ENCODE data around the gene ZBTB46.
"Not testable (repeated sequence)": the region's sequence is repeated elsewhere in the genome, so short reads cannot be mapped to it uniquely, and the experiment has no call there.

Gene ZBTB46

DNA sequence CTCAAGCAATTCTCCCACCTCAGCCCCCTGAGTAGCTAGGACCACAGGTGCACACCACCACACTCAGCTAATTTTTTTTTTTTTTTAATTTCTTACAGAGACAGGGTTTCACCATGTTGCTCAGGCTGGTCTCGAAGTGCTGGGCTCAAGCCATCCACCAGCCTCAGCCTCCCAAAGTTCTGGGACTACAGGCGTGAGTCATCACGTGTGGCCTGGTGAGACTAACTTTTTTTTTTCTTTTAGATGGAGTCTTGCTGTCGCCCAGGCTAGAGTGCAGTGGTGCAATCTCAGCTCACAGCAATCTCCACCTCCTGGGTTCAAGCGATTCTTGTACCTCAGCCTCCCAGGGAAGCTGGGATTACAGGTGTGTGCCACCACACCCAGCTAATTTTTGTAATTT is 31.9 kb downstream of the ZBTB46 start:
- H3K27ac ChIP-seq, H3K4me3 ChIP-seq: not testable (repeated sequence)

- H3K27ac ChIP-seq, H3K4me3 ChIP-seq: not testable (repeated sequence)
Observed at GRCh38 chr20:63797175-63797574, 33.9 kb downstream of the ZBTB46 start.

- Histone ChIP-seq H3K4me3 (no peak overlapping the region), H3K27ac (no peak overlapping the region)
Observed at GRCh38 chr20:63795178-63795830, 35.8 kb downstream of the ZBTB46 start.

DNA sequence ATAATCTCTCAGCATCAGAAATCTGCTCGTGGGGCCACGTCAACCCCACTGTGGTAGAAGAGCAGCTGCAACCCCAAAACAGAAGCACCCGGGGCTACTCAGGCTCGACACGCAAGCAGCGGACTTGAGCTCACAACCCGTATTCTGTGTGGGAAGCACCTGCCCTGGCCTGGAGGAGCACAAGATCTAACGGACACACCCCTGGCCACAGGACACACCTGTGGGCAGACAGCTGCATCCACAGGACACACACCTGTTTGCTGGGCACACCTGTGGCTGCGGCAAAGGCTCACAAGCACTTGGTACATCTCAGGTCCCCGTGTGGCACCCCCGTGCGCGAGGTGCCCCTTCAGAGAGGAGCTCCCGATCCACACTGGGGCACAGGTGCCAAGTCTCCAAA is 36.5 kb downstream of the ZBTB46 start:
- no peak overlapping the region for H3K4me3 ChIP-seq
- no peak overlapping the region for H3K27ac ChIP-seq

GRCh38 chr20:63792866-63793265 is 38.2 kb downstream of the ZBTB46 start:
- Histone ChIP-seq H3K27ac (no peak overlapping the region), H3K4me3 (no peak overlapping the region)

DNA sequence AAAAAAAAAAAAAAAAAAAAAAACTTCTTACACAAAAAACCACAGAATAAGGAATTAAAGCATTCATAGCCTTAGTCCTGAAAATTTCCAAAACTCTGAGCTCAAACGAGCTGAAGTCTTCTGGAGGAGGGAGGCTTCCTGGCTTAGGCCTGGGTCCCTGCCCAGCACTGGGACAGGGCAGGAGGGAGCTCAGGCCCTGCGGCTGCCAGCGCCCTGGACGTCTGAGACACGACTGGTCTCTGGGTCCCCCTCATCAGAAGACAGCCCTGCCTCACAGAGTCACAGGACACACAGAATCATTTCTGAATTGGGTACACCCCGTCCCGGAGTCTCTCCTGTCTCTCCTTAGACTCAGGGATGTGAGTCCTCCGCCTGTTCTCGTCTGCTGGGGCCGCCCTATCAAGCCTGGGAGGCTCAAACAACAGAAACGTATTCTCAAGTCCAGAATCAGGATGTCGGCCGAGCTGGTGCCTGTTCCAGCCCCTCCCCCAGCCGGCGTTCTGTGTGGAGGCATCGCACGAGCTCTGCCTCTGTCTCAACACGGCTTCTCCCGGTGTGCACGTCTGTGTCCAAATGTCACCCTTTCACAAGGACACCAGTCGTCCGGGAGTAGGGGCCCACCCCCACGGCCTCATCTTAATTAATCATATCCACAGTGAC is 39.4 kb downstream of the ZBTB46 start:
- Histone ChIP-seq H3K4me3 (no peak overlapping the region), H3K27ac (no peak overlapping the region)

DNA sequence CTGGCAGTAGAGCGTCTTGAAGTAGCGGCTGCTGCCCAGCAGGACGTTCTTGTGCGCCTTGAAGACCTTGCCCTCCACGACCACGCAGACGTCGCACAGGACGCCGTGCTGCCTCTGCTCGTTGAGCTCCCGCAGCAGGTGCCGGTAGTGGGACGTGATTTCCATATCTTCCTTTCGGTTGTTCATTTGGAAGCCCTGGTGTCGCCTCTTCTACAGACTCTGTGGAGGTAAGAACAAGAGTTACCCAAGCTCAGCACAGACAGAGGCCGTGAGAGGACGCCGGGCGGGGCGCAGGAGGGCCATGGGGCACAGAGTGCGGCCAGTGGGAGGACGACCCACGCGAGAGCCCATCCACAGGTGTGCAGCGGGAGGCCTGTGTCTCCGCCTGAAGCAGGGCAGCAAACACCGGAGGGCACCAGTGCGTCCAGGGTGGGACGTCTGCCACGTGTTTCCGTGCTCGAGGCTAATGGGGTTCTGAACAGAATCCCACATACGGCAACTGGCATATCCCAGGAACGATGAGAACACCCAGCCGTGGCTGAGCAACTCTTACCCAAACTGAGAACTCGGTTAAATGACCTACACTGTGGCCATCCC is 40.4 kb downstream of the ZBTB46 start:
- no peak overlapping the region for H3K4me3 ChIP-seq
- no peak overlapping the region for H3K27ac ChIP-seq

DNA sequence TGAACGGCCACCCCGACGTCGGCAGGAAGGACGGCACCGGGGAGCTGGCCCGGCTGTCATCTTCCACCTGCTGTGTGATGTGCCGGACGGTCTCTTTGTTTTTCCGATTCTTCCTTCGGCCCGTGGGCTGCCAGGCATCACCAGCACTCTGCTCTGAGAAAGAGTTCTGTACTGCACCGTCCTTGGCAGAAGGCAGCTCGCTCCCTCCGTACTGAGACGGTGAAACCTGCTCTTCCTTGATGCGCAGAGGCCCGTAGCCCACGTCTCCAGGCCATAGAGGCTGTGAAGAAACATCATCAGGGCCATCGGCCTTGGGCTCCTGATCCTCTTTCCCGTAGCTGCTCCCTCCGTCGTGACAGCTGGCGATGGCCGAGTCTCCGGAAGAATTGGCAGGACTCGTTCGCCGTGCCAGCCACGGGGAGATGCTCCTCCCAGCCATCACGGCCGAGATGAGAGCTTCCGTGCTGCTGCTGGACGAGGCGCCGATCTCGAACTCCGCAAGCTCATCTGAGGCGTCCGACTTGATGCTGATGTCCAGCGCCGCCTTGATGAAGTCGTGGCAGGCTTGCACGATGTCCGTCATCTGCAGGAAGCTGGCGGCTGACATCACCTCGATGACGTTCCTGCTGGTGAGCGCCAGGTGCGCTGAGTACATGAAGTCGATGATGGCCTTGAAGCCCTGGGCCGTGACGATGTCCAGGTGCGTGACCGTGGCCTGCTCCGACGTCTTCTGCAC is 41.1 kb downstream of the ZBTB46 start:
- Histone ChIP-seq H3K27ac (no peak overlapping the region), H3K4me3 (no peak overlapping the region)

- H3K4me3 ChIP-seq: no peak overlapping the region
- H3K27ac ChIP-seq: no peak overlapping the region
Observed at GRCh38 chr20:63787749-63788148, 43.3 kb downstream of the ZBTB46 start.

DNA sequence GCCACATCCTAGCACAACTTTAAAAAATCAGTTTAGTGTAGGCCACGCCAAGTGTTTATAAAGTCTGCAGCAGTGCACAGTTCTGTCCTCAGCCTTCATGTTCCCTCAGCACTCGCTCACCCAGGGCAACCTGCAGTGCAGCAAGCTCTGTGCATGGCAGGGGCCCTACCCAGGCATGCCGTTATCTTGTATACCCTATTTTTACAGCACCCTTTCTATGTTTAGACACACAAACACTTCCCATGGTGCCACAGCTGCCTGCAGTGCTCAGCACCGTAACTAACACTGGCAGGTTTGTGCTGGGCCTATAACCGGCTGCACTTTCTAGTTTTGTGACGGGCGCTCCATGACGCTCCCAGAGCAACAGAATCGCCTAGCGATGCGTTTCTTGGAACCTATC is 43.8 kb downstream of the ZBTB46 start:
- Histone ChIP-seq H3K4me3 (no peak overlapping the region), H3K27ac (no peak overlapping the region)

DNA sequence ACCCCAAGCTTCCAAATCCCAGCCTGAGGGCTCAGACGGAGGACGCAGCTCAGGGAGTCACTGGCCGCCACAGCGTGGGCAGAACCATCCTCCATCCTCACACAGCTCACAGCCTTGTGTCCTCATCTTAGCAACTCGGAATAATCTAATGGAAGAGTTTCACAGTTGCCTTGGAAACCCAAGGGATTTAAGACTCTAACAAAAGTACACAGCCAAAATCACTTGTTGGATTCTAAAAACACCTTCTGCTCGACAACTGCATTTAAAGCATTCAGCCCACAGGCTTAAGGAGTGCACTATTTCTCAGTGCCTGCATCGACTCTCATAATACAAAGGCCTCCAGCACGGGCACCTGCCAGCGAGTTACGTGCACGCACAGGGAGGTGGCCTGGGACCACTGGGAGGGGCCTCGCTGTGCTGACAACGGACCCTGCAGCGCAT is 45.4 kb downstream of the ZBTB46 start:
- Histone ChIP-seq H3K27ac (no peak overlapping the region), H3K4me3 (no peak overlapping the region)

DNA sequence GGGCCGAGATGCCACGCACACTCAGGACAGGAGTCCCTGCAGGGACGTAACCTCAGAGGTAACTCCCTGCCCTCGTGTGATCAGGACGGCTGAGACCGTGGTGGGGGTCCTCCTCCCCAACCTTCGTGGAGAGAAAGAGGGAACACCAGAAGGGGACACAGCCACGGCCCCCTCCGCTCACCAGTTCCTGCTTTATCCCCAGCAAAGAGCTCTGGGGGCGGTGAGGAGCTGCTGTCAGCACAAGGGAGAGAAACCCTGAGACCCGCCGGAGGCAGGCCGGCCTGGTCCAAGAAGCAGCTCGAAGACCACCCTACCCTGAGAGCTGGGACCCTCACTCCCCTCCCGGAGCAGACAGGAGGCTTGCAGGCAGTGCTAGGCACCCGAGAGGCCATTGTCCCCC is 47.1 kb downstream of the ZBTB46 start:
- no peak overlapping the region for H3K4me3 ChIP-seq
- no peak overlapping the region for H3K27ac ChIP-seq

DNA sequence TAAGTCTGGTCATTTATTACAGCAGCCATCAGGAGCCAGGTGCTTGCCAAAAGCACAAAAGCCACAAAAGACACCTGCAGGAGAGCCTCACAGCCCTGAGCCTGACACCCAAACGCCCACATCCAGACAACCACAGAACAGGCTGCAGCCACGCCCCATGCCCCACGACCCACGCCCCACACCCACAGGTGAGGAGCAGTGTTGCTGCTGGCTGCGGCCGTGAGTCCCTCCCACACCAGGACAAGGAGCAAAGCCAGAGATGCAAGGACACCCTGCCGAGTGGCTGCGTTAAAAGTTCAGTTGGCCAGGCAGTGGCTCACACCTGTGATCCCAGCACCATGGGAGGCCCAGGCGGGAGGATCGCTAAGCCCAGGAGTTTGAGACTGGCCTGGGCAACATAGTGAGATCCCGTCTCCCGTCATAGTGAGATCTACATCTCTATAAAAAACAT is 48.5 kb downstream of the ZBTB46 start:
- no peak overlapping the region for H3K4me3 ChIP-seq

DNA sequence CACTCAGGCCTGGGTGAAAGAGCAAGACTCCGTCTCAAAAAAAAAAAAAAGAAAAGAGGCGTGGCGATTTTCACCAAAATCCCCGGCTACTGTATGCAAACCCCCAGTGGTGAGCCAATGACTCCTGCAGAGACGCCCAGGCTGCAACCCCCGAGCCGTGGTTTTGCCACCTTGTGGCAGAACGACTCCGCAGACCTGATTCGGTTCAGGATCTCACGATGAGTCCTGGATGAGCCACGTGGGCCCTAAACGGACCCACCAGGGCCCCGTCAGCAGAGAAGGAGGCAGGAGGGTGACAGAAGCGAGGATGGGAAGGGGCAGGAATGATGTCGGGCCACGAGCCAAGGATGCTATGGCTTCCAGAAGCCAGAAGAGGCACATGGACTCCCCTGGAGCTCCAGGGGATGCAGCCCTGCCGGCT is 49.0 kb downstream of the ZBTB46 start:
- no peak overlapping the region for H3K27ac ChIP-seq
- H3K4me3 ChIP-seq: no peak overlapping the region

More for the DNA sequence above, 48.5 kb downstream of the ZBTB46 start:
- no peak overlapping the region for H3K27ac ChIP-seq

DNA sequence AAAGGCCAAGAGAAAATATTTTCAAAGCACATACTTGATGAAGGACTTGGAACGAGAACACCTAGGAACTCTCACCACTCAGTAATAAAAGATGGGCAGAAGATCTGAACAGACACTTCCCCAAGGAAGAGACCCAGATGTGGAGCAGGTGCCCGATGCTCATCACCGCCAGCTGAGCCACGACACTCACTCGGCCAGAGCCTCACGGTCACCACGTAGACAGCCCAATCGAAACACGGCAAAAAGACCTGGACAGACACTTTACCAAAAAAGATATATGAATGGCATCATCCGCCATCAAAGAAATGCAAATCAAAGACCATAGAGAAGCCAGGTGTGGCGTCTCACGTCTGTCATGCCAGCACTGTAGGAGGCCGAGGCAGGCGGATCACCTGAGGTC is 49.9 kb downstream of the ZBTB46 start:
- Histone ChIP-seq H3K4me3 (no peak overlapping the region), H3K27ac (no peak overlapping the region)

- Histone ChIP-seq H3K4me3 (no peak overlapping the region), H3K27ac (no peak overlapping the region)
Observed at GRCh38 chr20:63778857-63779256, 52.2 kb downstream of the ZBTB46 start.

DNA sequence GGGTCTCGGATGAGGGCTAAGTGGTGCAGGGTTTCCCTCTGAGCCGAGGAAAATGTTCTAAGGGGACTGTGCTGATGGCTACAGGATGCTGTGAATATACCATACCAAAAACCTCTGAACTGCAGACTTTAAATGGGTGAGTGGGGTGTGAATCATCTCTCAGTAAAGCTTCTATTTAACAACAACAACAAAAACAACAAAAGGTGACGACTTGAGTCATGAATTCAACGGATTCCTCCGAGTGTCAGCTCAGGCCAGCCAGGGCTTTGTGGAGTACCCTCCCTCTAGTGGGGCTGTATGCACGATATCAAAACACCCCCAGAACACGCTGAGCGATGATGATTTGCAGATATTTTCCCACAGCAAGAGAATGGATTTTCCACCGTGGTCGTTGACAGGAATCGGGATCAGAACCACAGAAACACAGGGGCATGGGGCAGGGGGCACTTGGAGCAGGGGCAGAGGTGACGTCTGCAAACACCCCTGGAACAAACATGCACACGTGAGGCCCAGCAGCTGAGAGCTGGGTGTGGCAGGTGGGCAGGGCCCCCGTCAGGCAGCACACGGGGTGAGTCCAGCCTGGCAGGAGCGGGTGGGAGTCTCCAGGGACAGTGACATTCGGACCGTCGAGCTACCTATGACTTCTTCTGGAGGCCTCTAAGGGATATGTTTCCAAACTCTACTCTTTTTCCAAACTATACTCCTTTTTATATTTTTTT is 52.9 kb downstream of the ZBTB46 start:
- no peak overlapping the region for H3K4me3 ChIP-seq
- H3K27ac ChIP-seq: no peak overlapping the region

DNA sequence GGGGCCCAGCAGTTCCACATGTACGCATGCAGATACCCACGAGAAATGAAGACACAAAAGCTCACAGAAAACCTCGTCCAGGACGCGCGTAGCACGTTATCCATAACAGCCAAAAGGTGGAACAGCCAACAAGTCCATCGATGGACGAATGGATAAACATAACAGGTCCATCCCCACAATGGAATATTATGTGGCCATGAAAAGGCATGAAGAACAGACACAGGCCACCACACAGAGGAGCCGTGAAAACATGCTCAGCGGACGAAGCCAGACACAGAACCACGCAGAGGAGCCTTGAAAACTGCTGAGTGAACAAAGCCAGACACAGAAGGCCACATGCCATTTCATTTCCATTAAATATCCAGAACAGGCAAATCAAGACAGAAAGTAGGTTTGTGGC is 53.5 kb downstream of the ZBTB46 start:
- Histone ChIP-seq H3K4me3 (no peak overlapping the region), H3K27ac (no peak overlapping the region)

DNA sequence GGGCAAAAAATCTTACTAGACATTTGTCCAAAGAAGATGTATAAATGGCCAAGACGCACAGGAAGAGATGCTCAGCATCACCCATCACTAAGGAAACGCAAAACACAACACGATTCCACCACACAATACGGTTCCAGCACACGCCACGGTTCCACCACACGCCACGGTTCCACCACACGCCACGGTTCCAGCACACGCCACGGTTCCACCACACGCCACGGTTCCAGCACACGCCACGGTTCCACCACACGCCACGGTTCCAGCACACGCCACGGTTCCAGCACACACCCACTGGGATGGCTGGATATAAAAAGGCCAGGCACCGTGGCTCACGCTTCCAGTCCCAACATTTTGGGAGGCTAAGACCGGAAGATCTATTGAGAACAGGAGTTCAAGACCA is 54.2 kb downstream of the ZBTB46 start:
- H3K4me3 ChIP-seq, H3K27ac ChIP-seq: not testable (repeated sequence)
